HEK293T (cell line): Measurements from ENCODE around the gene GJD2.

ENCODE experiments used
- BHLHE40 ChIP-seq: fragments of 450-650 bp; IDR thresholded peaks from 2 replicates; pipeline ENCODE4 v1.6.1; 2016; ENCODE audit warnings: mild to moderate bottlenecking, moderate library complexity, borderline replicate concordance
- CTBP1 ChIP-seq: fragments of 450-650 bp; IDR thresholded peaks from 2 replicates; pipeline ENCODE4 v1.6.1; 2016; ENCODE audit warnings: borderline replicate concordance
- FOXA1 ChIP-seq: fragments of 450-650 bp; IDR thresholded peaks from 2 replicates; pipeline ENCODE4 v1.6.1; 2016; ENCODE audit warnings: mild to moderate bottlenecking
- HDGF ChIP-seq: fragments of 450-650 bp; IDR thresholded peaks from 2 replicates; pipeline ENCODE4 v1.6.1; 2017; ENCODE audit warnings: antibody characterized with exemption, borderline replicate concordance

DNA sequence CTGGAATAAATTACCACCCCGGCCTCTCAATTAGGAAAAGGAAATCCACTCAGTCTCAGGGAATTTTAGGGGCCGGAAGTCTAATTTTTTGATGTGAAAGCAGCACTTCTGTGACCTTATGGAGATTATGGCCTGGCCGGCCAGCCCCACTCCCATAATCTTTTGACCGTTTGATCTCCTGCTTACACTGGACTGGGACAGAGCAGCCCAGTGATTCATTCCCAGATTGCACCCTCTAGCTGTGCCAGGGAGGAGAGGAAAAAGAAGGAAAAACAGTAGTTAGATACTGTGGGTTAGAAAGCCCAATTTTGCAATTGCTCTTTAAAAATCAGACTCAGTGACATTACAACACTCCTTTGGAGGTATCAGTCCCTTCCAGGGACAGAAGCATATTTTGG lies 32.4 kb downstream of the GJD2 start:
- no peak for TF ChIP-seq BHLHE40
- no peak for TF ChIP-seq FOXA1
- TF ChIP-seq HDGF = no peak
- no peak for TF ChIP-seq CTBP1
